Endometrial microvascular endothelial cells (primary cell): ENCODE data around the gene NKD2. TPM values are rescaled to one million over a fixed set of nuclear protein-coding genes. Genes with fewer than 3 reads are reported as not detected.
"Not testable (repeated sequence)": the region's sequence is repeated elsewhere in the genome, so short reads cannot be mapped to it uniquely, and the experiment has no call there.

ENCODE experiments used
- in situ Hi-C: cut with HindIII; loops from 2 replicates; pipeline ENCODE4 v1.10.0; 2017; ENCODE audit warnings: low sequenced_read_pairs, low pct_unique_long_range_greater_than_20kb; ENCODE audit errors: inconsistent ontology term
- total RNA-seq: library from RNA; depleted of rRNA; stranded (reverse); fragments of >200 nt; gene quantifications from one replicate; pipeline ENCODE4 v1.2.3, GENCODE V29; 2015; ENCODE audit errors: inconsistent ontology term

Gene NKD2, protein sequence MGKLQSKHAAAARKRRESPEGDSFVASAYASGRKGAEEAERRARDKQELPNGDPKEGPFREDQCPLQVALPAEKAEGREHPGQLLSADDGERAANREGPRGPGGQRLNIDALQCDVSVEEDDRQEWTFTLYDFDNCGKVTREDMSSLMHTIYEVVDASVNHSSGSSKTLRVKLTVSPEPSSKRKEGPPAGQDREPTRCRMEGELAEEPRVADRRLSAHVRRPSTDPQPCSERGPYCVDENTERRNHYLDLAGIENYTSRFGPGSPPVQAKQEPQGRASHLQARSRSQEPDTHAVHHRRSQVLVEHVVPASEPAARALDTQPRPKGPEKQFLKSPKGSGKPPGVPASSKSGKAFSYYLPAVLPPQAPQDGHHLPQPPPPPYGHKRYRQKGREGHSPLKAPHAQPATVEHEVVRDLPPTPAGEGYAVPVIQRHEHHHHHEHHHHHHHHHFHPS
- not detected for total RNA-seq

DNA sequence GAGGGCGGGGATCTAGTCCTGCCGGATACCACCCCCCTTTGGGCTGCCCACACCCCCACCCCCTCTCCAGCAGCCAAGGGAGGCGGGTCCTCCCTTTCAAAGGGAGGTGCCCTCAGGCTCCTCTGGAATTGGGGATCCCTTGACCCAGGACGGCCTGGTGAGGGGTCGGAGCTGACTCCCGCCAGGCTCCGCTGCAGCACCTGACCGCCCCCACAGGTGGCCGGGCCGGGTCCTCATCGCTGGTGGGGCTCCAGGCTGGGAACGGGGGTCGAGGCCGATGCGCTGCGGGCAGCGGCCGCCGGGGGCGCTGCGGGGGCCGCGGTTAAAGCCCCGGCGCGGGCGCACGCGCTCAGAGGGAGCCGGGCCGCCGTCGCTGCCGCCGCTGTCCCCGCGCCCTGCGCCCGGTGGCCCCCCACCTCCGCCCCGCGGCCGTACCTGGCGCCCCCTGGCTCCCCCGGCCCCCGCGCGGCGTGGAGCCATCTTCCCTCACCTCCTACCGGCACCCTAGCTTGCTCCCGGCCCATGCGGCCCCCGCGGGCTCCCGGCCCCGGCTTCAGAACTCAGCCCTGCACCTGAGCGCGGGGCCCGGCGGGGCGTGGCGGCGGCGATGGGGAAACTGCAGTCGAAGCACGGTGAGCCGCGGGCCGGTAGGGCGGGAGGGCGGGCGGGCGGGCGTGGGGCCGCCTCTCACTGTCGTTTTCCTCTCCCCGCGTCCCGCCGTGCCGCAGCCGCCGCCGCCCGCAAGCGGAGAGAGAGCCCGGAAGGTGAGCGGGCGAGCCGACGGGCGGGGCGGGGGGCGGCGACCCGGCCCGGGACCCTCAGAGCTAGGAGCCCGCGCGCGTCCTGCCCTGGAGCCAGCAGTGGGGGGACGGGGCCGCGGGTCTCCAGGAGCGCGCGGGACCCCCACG, at the start of gene NKD2:
Gene NKD2 (plus strand): TSS at position 352 of the 908 bp plus-strand sequence. CDS start 256 bp downstream, at position 608.
- in situ Hi-C loops: no loop called here

DNA sequence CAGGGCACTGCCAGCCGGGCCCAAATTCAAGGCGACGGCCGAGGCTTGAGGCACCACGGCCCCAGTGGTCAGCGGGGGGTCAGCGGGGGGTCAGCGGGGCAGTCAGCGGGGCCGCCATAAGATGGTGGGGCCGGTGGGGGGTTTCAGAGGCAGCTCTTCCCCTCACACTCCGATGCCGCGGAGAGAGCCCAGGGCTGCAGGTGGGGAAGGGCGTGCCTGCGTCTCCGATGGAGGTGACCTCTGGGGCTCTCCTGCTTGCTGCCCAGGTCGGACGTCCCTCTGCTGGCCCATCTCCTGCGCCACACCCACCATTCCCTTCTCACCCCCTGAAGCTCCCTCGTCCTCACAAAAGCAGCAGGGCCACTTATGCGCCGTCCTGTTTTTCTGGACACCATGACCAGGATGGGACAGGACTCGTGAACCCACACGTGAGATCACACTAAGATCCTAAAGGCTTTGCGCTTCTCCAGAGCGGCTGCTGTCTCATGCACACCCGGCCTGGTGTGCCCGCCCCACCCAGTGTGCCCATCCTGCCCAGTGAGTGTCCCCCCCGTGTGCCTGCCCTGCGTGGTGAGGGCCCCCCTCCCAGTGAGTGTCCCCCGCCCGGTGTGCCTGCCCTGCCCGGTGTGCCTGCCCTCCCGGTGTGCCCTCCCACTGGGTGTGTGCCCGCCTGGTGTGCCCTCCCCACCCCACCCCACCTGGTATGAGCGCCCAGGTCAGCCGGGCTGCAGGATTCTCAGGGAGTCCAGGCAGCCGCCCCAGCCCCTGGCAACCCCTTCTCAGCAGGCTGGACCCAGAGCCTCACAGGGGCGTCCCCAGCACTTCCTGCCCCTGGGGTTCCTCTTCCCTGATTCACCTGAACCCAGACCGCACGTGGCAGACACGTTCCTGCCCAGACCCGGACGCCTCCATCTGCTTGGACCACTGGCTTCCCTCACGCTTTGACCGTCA, 48.7 kb upstream of the NKD2 start:
- in situ Hi-C loops: no loop called here

DNA sequence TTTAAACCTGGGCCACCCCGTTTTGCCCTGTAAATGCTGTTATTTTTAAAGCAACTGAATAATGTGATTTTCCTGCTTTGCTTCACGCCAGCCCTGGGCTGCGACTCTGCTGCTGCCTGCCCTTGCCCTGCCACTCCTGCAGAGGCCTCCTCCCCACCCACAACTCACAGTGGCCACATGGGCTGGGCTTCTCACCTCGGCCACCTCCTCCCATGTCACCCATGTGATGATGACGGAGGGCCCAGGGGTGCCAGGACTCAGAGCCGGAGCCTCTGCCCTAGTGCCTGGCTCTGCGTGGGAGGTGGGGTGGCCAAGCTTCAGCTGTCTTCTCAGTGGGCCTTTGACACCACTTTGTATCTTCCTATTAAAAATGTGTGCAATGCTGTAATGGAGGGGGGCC, 48.1 kb upstream of the NKD2 start:
- in situ Hi-C loops: no loop called here

DNA sequence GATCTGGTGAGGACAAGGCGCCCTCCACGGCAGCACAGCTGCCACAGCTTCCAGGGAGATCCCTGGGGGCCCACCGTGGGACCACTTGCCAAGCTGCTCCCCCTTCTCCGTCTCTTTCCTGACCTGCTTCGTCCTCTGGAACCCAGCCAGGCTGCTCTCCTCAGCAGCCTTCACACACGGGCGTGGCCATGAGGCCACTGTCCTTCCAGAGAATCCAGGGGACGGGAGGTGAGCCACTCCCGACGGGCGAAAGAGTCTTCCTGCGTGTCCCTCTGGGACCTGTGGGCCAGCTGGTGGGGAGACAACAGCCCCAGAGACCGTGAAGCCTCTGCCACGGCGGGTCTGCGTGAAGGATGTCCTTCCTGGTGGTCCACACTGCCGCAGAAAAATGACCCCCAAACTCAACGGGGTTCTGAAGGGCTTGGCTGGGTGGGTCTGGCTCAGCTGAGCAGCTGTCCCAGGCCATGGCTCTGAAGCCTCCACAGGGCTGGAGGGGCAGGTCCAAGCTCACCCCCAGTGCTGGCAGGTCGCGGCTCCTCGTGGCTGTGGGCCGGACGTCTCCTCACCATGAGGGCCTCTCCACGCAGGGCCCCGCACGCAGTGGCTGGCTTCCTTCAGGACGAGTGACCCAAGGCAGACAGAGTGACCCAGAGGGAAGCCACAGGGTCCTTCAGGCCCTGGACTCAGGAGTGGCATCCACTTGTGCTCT, 47.4 kb upstream of the NKD2 start:
- in situ Hi-C loops: no loop called here

DNA sequence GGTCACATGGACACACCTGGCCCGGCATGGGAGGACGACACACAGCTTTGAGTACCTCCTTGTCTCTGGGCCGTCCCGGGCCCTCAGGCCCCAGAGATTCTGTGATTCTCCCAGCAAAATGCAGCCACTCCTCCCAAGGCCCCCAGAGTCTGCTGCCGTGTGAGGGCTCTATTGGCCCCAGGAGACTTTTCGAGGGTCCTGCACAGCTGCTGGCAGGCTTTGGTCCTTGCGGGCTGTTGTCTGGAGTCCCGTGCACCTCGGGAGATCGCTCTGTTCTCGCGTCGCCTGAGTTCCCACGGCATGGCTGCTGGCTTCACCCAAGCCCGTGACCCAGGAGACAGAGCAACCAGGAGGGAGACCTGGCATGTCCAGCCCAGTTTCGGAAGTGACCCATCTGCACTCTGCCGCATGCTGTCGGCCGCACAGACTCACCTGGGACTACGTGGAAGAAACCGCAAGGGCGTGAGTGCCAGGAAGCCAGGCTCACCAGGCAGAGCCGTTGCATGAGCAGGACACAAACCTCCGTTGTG, 46.8 kb upstream of the NKD2 start:
- in situ Hi-C loops: no loop called here

DNA sequence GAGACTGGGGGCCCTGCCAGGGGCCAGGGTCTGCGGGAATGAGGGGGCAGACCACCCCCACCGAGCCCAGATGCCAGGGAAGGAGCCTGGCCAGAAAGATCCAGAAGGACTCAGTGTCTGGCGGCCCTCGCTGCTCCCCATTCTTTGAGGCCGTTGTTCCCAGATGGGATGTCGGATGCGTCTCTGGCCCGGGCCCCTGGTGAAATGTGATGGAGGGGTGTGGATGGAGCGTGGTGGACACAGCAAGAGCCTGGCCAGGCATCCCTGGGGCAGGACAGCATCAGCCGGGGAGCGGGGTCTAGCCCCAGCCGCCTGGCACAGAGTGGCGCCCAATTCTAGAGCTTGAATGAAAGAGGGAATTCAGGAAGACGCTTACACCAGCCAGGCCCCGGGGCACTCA, 46.2 kb upstream of the NKD2 start:
- in situ Hi-C loops: no loop called here

DNA sequence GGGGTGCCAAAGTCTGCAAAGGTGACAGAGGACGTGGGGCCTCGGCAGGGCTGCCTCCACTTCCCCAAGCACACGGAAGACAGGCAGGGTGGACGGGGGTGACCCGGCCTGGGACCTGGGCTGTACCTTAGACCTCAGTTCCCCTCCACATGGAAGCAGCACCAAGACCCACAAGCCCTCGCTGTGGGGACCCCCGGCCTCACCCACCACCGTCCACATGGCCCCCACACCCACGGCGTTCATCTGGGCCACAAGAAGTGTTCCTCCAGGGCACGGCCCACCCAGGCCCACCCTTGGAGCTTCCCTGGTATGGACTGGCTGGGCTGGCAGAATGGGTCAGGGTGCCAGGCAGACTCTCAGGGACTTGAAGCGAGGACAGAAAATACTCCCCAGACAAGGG, 45.8 kb upstream of the NKD2 start:
- in situ Hi-C loops: no loop called here

DNA sequence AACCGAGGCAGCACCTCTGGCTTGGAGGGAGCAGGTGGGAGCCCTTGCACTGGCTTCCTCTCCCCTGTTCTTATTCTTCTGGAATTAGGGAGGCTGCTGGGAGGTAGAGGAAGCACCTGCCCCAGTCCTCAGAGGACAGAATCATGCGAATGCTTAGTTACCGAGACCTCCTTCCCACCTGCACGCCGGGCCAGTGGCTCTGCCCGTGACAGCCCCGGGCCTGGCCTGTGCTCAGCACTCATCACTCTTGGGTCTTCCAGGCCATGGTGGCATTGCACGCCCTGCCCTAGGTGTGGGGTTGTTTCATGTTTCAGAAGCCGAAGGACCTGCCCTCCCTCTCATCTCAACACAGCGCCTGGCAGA, 45.3 kb upstream of the NKD2 start:
- in situ Hi-C loops: no loop called here

DNA sequence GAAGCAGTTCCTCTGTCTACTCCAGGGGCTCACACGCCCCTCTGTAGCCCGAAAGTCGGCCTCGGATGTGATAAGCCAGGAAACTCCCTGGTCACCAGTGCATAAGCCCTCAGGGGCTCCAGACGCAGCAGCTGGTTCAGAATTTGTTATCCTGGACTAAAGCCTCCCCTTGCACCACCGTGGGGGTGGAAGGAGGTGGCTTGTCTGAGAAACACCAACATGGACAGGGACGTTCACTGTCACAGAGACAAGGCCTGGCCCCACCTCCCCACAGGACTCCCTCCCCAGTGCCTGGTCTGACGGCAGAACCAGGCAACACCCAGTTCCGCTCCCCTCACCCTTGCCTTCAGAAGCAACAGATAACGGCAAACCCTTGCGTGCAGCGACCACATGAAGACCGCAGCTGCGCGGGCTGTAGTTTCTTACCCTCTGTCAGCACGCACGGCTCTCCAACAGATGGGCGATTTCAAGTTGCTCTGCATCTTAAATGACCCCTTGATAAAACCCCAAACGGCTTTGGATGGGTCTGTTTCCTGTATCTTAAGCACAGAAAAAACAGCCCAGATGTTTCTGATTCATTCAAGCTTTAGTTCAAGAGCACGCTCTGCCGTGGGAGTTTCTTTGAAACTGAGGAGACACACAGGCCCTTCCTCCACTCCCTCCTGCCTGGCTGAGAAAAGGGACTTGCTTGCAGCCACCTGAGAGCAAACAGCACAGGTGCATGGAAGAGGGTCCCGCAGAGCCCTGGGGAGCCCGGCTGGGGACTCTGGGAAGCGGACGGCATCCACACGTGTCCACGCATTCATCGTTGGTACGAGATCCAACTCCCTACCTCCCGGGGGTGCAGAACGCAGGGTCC, 44.7 kb upstream of the NKD2 start:
- in situ Hi-C loops: no loop called here

DNA sequence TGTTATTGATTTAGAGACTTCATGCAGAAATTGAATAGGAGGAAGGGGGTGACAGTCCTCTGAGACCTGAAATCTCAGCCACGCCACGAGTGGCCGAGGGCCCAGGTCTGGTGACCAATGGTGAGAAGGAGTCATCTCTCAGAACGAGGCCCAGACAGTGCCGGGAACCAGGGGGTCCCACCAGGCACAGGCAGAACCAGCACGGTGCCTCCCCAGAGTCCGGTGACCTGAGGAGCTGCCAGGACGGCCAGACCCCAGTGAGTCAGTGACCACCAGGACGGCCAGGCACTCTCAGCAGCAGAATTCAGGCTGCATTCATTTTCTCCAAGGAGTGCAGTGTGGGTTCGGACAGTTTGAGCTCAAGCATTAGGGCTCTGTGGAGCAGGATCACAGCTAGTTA, 43.8 kb upstream of the NKD2 start:
- in situ Hi-C loops: no loop called here

DNA sequence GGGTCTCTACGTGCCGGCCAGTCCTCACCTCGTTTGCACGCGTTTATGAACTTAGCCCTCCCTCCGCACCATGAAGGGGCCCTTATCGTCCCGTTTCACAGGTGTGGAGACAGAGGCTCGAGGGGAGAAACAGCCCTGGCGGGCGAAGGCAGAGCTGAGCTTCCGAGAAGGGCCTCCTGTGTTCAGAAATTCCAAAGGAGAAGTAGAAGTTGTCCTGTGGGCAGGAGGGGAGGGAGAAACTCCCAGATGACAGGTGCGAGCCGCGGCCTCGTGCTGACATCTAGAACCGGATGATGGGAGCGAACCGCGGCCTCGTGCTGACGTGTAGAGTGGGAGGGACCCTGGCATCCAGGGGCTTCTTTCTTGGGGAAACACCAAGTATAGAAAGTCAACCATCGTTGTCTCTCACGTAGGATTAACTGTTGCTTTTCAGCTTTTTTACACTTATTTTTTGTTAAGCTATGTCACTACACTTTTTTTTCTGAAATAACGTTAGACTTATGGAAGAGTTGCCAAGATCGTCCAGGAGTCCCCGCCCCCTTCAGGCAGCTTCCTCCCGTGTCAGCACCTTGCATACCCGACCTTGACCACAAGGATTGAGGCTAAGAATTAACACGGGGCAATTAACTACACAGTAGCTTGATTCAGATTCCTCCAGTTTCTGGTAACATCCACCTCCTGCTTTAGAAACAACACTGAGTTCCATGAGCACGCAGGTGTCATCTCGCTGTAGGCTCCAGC, 42.8 kb upstream of the NKD2 start:
- in situ Hi-C loops: no loop called here

DNA sequence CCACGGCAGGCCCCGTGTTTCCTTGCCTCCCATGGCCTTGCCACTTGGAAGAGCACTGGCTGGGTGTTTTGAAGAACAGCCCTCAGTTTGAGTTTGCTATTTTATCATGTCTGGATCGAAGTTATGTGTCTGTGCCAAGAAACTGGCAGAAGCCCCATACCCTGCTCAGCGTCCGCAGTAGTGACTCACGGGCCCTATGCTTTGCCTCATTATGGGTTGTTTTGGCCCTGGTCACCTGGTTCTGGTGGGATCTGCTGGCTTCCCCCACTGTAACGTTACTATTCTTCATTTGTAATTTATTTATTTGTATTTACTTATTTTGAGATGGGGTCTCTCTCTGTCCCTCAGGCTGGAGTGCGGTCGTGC, 42.3 kb upstream of the NKD2 start:
- in situ Hi-C loops: no loop called here

DNA sequence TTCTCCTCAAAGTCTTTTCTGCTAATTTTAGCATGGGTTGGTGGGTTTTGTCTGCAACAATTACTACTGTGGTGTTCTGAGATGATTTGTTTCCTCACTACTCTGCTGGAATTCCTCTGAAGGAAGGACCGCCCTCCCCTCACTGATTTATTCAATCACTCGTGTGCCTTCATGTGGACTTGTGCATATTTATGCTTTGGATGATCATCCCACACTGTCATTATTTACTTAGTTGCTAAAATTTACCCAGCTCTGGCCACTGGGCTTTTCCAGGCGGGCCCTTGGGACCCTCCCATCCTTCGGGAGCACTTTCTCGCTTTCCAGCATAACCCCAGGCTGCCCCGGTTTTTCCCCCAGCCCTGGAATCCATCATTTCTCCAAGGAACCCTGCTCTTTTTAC, 41.7 kb upstream of the NKD2 start:
- in situ Hi-C loops: no loop called here

DNA sequence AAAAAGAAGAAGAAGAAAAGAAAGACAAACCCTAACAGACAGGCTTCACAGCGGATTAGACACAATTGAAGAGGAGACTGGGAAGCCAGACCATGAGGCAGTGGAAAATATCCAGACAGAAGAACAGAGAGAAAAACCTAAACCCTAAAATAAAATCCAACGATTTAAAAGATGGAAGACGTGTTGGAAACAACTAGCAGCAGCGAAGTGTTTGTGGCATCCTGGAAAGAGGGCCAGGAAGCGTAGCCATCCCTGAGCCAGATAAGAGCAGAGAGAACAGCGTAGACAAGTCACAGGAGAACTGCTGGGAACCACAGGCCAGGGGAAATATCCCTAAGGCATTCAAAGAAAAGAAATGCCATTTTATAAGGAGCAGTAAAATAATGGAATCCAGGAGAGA, 39.7 kb upstream of the NKD2 start:
- in situ Hi-C loops: no loop called here

DNA sequence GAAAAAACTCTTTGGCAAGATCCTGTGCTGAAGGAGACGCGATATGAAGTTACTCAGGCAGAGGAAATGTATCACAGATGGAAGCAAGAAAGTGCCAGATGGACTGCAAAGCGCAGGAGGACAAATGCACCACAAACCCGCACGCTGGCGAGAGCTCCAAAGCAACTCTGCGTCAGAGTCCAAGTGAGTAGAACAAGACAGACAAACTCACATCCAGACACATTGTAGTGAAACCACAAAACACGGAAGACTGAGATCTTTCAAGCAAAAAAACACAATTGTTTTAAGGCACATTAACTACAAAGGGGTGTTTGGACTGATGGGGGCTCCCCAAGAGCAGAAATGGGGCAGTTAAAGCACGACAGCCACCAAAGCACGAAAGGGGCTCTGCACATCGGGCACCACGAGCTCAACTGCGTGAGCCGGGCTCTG, 39.2 kb upstream of the NKD2 start:
- in situ Hi-C loops: no loop called here

DNA sequence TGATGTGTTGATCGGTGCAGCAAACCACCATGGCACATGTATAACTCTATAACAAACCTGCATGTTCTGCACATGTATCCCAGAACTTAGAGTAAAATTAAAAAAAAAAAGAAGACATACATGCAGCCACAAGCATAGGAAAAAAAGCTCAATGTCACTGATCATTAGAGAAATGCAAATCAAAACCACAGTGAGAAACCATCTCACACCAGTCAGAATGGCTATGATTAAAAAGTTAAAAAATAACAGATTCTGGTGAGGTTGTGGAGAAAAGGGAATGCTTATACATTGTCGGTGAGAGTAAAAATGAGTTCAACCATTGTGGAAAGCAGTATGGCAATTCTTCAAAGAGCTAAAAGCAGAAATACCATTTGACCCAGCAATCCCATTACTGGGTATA, 36.0 kb upstream of the NKD2 start:
- in situ Hi-C loops: not testable (repeated sequence)
